ENCODE data around the gene DOK5.

Gene DOK5

GRCh38 chr20:54618412-54618811 lies 143.0 kb downstream of the DOK5 start:
- no peak for DNase-seq (ENCODE audit: low read depth)

- no peak for DNase-seq (ENCODE audit: low read depth)
Observed at GRCh38 chr20:54619181-54619580, 143.8 kb downstream of the DOK5 start.

GRCh38 chr20:54619682-54620081 lies 144.3 kb downstream of the DOK5 start:
- DNase-seq (ENCODE audit: low read depth): no peak

- no peak for DNase-seq (ENCODE audit: low read depth)
Observed at GRCh38 chr20:54620611-54621010, 145.2 kb downstream of the DOK5 start.

GRCh38 chr20:54622333-54623295 lies 147.2 kb downstream of the DOK5 start:
- DNase-seq (ENCODE audit: low read depth): no peak

GRCh38 chr20:54623991-54624569 lies 148.7 kb downstream of the DOK5 start:
- no peak for DNase-seq (ENCODE audit: low read depth)

- no peak for DNase-seq (ENCODE audit: low read depth)
Observed at GRCh38 chr20:54624706-54625390, 149.5 kb downstream of the DOK5 start.

GRCh38 chr20:54625497-54625896 lies 150.1 kb downstream of the DOK5 start:
- DNase-seq (ENCODE audit: low read depth): no peak

GRCh38 chr20:54626126-54626525 lies 150.7 kb downstream of the DOK5 start:
- DNase-seq (ENCODE audit: low read depth): no peak

GRCh38 chr20:54629632-54630031 lies 154.2 kb downstream of the DOK5 start:
- no peak for DNase-seq (ENCODE audit: low read depth)

- DNase-seq (ENCODE audit: low read depth): no peak
Observed at GRCh38 chr20:54630582-54630981, 155.2 kb downstream of the DOK5 start.

- no peak for DNase-seq (ENCODE audit: low read depth)
Observed at GRCh38 chr20:54631059-54631458, 155.7 kb downstream of the DOK5 start.

GRCh38 chr20:54633374-54634355 lies 158.3 kb downstream of the DOK5 start:
- DNase-seq (ENCODE audit: low read depth): no peak

- DNase-seq (ENCODE audit: low read depth): no peak
Observed at GRCh38 chr20:54636575-54636974, 161.2 kb downstream of the DOK5 start.

- DNase-seq (ENCODE audit: low read depth): no peak
Observed at GRCh38 chr20:54639941-54640340, 164.5 kb downstream of the DOK5 start.

- no peak for DNase-seq (ENCODE audit: low read depth)
Observed at GRCh38 chr20:54640800-54641199, 165.4 kb downstream of the DOK5 start.

GRCh38 chr20:54642864-54643667 lies 167.7 kb downstream of the DOK5 start:
- DNase-seq (ENCODE audit: low read depth): no peak

- DNase-seq (ENCODE audit: low read depth): peak; percentile 37
Observed at GRCh38 chr20:54643761-54644160, 168.4 kb downstream of the DOK5 start.

- DNase-seq (ENCODE audit: low read depth): no peak
Observed at GRCh38 chr20:54645445-54646155, 170.2 kb downstream of the DOK5 start.

- no peak for DNase-seq (ENCODE audit: low read depth)
Observed at GRCh38 chr20:54646156-54646517, 170.7 kb downstream of the DOK5 start.

Measured in non-pigmented ciliary epithelial cell (primary cell).